DMS 273 treated with DMSO at 0.1 percent for 48 hours (cell line): ENCODE measurements around the gene JPH3.

Experiments
- DNase-seq: peaks from one replicate; lab custom pipeline; 2025; lab: John Stamatoyannopoulos, UW

Gene JPH3

DNA sequence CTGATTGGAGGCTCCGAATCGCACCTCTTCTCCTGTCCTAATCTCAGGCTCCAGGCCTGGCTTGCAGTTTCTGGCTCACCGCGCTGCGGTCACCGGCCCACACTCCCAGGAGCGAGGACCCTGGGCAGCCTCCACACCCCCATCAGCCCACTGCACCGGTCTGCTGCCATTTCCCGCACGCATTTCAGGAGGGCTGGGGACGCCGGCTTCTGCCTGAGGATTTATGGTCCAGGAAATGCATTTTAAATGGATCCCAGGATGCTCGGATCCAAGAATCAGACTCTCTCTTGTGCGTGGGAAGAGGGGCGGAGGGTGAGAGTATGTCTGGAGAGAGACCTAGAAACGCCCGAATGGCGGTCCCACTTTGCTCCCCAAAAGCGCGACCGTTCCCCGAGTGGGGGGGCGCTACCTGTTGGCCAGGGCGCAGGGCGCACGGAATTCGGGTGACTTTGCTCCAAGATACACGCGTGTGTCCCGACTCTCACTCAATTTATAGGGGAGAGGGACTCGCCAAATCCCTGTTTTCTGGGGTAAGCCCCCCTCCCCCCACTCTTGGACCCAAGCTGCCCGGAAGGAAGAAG, 817 bp upstream of the JPH3 start:
- no peak for DNase-seq

DNA sequence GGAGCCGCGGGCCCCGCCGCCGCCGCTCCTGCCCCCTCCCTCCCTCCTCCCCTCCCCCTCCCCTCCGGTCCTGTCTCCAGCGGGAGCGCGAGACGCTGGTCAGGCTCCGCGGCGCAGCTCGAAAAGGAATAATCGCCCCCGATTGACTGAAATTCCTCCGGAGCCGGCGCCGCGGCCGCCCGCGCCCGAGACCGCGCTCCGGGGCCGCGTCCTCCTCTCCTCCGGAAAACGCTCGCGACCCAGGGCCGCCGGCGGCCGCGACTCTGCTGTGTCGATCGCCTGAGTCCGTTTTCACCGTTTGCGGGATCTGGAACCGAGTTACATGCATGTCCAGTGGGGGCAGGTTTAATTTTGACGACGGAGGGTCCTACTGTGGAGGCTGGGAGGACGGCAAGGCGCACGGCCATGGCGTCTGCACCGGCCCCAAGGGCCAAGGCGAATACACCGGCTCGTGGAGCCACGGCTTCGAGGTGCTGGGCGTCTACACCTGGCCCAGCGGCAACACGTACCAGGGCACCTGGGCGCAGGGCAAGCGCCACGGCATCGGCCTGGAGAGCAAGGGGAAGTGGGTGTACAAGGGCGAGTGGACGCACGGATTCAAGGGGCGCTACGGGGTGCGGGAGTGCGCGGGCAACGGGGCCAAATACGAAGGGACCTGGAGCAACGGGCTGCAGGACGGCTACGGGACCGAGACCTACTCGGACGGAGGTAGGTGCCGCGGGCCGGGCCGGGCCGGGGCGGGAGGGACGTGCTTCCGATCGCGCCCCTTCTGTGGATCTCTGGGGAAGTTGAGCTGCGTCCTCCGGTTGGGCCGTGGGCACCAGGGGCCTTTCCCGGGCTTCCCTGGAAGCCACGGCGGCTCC, 744 bp downstream of the JPH3 start:
- DNase-seq: no peak

DNA sequence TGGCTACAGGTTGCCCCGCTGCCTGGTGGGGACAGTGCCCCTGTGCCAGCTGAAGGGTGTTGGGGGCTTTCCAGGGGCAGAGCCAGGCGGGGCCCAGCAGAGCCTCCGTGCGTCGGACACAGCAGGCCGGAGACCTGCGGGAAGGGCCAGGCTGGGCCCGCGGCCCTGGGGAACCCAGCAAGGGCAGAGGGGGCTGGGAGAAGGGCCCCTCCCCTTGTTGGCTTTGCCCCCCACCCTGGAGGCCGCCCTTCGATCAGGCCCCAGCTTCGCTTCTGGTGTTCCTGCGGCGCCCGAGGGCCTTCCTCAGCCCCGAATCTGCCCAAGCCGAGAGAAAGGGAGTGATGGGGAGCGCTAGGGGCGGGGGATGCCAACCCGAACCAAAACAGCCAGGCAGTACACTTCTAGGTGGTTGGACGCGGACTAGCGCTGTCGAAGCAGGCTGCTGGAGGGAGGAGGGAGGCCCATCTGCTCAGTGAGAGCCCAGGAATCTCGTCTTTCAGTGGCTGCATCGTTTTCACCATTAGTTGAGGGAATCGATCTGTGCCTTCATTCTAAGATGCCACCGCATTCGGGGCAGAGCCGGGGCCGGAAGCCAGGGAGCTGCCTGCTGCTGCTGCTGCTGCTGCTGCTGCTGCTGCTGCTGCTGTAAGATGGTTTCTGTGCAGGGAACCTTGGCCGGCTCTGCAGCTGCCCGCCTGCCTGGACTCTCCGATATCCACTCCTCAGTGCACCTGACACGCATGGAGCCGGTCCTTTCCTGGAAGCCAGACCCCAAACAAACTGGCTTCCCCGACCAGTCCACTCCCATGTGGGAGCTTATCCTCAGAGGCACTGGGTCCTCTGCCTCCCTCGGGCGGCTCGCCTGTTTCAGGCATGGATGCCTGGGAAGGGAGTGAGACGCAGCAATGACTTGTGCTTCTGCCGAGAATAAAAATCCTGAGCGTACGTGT, 1.7 kb downstream of the JPH3 start:
- no peak for DNase-seq

DNA sequence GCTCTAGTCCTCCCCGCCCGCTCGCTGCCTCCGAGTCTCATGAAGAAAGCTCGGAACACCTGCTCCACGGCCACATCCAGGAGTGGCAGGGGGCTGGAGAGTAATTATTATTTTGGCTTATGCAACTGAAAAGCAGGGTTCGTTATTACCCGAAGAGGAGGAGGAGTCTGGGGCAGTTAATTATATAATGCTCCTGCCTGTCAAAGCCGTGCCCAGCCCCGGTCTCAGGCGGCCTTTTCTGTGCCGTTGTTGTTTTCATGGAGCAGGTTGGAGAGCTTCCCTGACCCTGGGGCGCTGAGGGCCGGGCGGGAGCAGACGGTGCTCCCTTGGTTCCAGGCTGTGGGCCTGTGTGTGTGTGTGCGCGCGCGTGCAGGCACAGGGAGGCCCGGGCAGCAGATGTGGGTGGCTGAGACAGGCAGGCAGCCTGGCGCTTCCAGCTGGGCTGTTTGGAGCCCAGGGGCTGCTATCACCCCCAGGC, 2.4 kb downstream of the JPH3 start:
- DNase-seq: no peak

DNA sequence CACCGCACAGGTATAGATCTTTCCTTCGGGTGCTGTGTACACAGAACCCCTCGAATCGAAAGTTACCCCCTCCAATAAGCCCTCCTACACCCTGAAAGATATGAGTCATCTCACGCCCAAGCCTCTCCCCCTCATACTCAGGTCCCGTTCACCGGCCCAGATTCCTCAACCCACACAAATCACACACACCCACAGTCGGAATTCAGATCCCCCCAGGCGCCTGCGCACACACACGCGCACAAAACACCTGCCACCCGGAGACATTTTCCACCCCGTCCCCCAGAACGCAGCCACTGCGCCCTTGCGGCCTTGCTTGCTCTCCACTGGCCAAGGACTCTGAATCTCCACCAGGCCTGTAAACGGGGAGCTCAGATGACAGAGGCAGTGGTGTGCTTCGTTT, 4.9 kb downstream of the JPH3 start:
- DNase-seq: no peak

DNA sequence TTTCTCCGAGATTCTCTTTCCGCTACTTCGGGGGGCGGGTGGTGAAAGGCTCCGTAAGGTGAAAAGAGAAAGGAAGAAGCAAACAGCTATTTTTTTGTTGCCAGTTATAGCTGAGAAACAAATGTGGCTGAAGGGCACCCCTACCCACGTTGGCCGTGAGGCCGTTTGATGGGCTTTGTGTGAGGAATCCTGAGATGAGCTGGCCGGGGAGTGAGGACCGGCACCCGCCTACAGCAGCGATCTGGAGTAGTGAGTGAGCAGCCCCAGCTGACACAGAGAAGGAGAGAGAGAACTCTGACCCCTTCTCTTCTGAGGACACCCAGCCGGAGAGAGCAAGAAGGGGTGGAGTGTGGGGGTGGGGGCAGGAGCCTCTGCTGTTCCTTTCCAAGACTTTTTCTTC, 5.6 kb downstream of the JPH3 start:
- no peak for DNase-seq

DNA sequence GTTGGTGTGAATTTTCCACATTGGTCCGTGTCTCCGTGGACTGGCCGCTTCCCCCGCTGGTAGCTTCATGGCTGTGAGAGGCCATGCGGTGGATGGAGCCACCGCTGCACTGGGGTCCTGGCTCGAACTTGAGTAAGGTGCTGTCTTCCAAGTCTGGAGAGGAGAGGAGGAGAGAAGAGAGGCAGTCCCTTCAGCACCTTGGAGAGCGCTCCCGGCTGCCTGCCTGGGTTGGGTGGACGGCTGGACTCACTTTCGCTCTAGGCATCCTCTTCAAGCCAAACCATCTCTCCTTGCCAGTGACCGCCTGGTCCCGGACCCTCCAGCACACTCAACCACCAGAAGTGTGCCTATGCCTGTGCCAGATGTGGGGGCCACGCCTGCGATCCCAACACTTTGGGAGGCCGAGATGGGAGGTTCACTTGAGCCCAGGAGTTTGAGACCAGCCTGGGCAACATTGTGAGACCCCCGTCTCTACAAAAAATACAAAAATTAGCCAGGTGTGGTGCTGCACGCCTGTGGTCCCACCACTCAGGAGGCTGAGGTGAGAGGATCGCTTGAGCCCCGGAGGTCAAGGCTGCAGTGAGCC, 6.2 kb downstream of the JPH3 start:
- no peak for DNase-seq

DNA sequence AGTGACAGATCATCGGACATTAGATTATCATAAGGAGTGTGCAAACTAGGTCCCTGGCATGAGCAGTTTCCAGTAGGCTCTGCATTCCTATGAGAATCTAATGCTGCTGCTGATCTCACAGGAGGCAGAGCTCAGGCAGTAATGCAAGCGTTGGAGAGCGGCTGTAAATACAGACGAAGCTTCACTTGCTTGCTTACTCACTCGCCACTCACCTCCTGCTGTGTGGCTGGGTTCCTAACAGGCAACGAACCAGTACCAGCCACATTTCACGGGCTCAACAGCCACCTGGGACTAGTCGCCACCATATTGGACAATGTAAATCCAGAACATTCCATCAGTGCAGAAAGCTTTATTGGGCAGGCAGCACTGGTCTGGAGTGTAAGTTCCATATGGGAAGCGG, 7.7 kb downstream of the JPH3 start:
- no peak for DNase-seq

DNA sequence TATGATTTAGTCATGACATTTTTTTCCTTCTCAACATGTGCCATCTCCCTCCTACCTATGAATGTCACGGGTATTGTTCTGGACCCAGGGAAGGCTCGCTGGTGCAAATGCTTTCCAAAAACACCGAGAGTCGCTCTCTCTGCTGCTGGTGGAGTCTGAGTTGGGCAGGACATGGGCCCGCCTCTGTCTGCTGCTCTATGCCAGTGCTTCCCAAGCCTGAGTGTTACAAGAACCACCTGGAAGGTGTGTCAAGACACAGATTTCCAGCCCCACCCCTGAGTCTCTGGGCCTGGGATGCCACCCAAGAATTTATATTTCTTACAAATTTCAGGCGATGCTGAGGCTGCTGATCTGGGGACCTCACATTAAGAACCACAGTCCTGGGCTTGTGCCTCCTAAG, 9.1 kb downstream of the JPH3 start:
- no peak for DNase-seq

DNA sequence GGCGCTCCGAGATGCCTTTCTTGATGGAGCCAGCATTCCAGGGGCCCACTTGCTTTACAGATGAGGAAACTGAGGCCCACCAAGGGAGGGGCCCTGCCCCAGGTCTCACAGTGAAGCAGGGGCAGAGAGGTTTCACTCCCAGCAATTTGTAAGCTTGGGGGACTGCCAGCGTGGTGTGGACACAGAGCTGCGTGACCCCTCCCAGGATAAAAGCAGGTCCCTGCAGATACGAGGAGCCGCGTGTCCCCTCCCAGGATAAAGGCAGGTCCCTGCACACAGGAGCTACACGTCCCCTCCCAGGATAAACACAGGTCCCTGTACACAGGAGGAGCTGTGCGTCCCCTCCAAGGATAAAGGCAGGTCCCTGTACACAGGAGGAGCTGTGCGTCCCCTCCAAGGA, 11.7 kb downstream of the JPH3 start:
- DNase-seq: no peak

DNA sequence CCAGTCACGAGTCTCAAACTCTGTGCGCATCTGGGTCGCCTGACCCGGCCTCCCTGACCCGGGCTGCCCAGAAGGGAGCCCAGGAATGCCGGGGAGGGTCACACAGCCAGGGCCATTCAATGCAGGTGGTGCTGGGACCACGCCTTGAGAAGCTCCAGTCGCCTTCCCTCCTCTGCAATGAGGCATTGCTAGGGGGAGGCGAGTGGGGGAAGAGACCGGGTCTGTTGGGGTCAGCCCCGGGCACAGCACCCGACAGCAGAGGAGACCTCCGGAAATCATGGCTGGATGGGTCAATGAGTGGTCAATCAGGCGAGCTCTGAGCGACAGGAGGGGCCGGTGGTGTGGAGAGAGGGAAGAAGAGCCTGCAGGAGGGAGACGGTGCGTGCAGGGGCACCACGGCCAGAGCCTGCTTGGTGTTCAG, 13.3 kb downstream of the JPH3 start:
- DNase-seq: no peak

DNA sequence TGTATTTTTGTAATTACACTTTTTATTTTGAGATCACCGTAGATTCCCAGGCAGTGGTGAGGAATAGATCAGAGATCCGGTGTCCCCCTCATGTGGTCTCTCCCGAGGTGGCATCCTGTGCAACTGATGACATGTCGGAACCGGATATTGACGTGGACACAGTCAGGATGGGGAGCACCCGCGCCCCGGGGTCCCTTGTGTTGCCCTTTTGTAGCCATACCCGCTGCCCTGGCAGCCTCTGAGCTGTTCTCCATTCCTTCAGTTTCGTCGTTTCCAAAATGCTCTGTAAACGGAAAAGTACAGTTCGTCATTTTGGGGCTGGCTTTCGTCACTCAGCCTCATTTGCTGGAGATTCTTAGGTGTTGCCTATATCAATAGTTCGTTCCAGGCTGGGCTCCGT, 14.2 kb downstream of the JPH3 start:
- DNase-seq: no peak

DNA sequence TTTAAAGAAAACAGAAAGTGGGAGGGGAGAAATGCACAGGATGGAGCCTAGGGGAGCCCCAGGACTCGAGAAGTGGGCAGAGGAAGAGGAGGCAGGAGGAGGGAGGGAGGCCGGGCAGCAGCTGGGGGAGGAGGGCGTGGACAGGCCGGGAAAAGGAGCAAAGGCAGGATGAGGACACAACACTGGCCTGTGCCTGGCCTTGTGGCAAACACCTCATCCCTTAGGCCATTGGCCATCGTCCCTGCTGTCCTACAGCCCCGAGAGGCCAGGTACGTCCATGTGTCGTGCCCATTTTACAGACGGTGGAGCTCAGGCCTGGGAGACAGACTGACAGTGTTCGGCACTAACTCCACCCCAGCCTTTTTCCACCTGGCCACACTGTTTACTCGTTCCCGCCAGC, 15.9 kb downstream of the JPH3 start:
- no peak for DNase-seq

DNA sequence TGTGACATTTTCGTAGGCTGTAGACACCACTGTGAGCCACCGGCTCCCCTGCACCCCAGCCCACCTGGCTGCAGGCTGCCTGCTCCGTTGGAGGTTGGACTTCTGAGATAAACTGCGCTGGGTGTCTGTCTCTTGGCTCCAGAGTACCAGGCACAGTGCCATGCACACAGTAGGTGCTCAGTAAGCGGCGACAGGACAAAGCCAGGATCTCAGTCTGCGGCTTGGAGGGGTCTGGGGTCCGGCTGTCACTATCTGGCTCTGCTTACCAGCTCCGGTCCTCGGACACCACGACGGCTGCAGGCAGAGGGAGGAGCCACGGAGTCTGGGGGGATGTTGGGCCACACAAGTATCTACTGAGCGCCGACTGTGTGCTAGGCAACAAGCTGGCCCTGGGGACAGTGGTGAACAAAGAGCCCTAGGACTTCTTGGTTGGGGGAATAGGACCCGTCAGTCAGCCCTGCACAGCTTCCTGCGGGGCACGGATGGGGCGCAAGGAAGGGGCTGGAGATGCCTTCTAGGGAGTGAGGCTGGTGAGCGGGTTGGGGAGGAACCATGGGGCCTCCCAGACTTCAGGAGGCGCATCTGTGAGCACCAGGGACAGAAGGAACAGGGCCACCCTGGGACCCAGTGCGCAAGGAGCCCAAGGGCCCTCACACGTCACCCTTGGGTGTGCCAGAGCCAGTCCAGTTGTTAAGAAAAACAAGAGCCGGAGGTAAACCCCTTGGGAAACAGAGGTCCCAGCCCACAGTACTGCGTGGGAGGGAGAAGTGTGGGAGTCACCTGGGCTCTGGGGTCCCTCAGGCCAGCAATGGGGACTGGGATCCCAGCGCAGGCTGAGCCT, 17.3 kb downstream of the JPH3 start:
- DNase-seq: no peak

DNA sequence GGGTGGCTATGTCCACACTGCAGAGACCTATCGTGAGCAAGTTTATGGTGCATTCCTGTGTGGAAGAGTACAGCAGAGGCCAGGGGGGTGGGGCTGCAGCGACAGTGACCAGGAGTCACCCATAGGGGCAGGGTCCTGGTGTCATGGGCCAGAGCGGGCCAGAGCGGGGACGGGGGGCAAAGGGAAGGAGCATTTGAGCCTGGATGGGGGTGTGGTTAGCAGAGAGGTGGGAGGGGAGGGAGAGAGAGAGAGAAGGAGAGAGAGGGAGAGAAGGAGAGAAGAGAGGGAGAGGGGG, 17.8 kb downstream of the JPH3 start:
- DNase-seq: no peak

DNA sequence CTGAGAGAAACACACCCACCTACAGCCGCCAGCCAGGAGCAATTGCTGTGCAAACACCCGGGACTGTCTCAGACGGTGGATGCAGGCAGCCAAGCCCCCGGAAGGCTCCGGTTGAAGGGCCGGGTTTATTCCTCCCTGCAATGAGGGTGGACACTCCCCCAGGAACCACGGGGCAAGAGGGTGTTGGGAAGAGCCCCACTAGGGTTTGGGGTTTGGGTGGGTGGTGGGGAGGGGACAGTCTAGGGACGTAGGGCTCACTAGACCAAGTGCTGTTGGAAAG, 19.2 kb downstream of the JPH3 start:
- DNase-seq: no peak

DNA sequence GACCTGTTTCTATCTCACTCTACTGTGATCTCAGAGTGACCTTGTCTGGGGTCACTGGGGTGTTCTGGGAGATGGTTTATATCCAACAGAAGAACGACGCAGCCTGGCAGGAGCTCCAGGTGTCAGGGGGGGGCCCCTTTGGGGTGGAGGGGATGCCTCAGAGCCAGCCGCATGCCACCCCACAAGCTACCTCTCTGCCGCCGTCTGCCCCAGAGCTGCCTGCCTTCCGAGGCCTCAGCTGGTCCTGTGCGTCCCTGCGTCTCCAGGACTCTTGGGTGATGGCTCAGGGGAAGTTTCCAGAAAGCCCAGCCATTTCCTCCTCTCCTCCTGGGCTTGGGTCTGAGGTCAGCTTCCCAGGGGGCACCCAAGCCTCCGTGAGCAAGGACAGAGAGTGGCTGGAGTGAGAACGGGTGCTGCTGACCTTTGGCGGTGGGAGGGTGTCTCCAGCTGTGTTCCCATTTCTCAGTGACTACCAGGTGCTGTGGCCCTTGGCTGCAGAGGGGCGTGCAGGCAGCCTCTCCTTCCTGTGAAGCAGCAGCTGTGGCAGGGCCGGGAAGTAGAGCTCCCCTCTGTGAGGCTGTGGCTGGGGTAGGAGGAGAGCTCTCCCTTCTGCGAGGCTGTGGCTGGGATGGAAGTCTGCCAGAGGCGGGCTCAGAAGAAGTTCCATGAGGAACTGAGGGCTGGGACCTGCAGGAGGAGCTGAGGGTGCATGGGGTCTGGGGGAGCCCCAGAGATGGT, 19.8 kb downstream of the JPH3 start:
- DNase-seq: no peak

DNA sequence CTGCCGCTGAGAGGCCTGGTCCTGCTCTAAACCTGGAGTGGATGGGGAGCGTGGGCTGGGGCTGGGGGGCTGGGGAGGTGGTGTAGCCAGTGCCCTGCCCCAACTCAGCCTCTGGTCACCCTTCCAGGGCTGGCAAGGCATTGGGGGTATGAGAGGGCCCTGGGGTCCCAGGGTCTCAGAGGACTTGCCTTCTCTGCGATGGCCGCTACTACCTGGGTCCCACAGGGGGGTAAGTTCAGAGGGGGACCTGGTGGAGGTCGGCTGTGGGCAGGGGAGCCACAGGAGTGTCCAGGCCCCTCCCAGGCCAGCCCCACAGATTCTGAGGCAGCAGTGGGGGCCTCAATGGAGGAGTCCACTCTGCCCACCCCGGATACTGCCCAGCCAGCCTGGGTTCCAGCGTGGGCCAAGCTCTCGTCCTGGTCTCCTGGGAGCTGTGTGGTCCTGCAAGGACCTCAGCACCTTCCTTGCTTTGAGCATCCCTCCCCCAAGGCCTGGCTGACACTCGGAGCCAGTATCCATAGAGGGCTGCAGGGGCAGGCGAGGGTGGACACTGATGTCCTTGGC, 20.5 kb downstream of the JPH3 start:
- DNase-seq: no peak

DNA sequence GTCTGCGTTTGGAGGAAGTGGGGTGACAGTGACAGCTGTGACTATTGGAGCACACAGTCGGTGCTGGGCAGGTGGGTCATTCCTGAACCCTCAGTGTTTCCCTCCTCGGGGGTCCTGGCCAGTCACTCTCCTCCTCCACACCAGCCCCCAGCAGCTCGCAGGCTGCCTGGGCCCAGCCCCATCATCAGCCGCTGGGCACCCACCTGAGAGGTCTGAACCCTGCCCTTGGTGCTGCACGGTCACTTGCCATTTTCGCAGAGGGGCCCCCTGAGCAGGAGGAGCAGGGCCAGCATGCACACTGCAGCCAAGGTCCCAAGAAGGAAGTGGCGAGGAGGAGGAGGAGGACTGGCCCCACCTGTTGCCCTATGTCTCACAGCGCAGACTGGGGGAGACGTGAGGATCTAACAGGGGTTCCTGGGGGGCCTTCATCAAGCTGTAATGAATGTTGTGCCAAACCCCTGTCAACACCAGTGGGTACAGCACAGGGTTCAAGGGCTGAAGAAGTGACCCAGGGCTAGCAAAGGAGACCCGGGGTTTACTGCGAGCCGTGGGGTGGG, 23.0 kb downstream of the JPH3 start:
- no peak for DNase-seq

DNA sequence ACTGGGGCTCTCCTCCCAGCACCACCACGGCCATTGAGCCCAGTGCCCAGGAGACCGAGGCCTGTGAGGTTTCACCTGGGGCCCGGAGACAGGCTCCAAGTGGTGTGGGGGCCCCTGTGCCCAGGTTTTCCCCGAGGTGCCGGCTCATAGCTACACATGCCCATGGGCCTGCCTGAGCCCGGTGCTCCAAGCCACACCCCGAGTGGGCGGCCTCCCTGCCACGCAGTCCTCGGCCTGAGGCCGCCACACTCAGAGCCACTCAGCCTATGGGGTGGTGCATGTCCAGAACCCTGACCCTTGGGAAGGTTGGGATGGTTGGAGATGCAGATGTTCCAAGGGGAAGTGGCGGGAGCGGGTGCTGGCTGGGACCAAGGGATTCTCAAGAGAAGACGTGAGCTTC, 24.1 kb downstream of the JPH3 start:
- no peak for DNase-seq
